K562 (cell line): ENCODE results near the gene TBATA. TPM values are rescaled to one million over a fixed set of nuclear protein-coding genes. Genes with fewer than 3 reads are reported as not detected.

Source experiments
- ATAC-seq: fragments of 200-7000 bp; cut with Tn5 transposase; 3 replicates; pipeline ENCODE4 v1.9.1; 2020; ENCODE audit warnings: moderate library complexity
- BruUV-seq: library from RNA; stranded (reverse); fragments of 400-500 nt; replicated peaks from 2 replicates; lab custom pipeline; 2021; lab: Mats Ljungman, UMichigan
- CTCF ChIA-PET: fragments of 300-600 bp; formaldehyde crosslinking; extraction: SDS; loops from one replicate; lab custom pipeline; 2021; ENCODE audit warnings: low intra/inter-chr PET ratio; lab: Yijun Ruan, JAX
- POLR2A ChIA-PET: fragments of 300-600, 350-650 bp; sonication (Branson Sonifier 250); formaldehyde crosslinking; extraction: SDS; loops from one replicate; lab custom pipeline; 2021; ENCODE audit warnings: antibody characterized with exemption, inconsistent platforms; lab: Yijun Ruan, JAX
- DNase-seq, 4 experiments: peaks; one replicate each; pipeline versions ENCODE4 v3.0.0 to v3.0.0-alpha.2; 2011 to 2018; ENCODE audit warnings: low spot score in 3 of 4, mixed read lengths in 3 of 4; ENCODE audit errors: extremely low read depth in 1 of 4
- FAIRE-seq: peaks from 2 replicates; lab custom pipeline; 2011; peaks lifted over from hg19 to GRCh38; lab: Jason Lieb, UNC
- H2AFZ ChIP-seq: 2 replicates; pipeline ENCODE4 v1.6.0; 2011; ENCODE audit warnings: low read depth, low read length, control low read depth, inconsistent platforms
- H3K27ac ChIP-seq: fragments of 200-600 bp; 3 replicates; pipeline ENCODE4 v1.8.0; 2011; ENCODE audit warnings: low read depth, mild to moderate bottlenecking, control low read depth, inconsistent platforms, low read length, moderate library complexity, mixed read lengths; ENCODE audit errors: extremely low read depth
- H3K27me3 ChIP-seq, 2 experiments: fragments of 300-600 bp in 1 of 2; 2 replicates in 1 of 2; 3 replicates in 1 of 2; pipeline versions ENCODE4 v1.6.0 to v1.8.0; 2011; ENCODE audit warnings: inconsistent platforms in 2 of 2, low read length in 2 of 2, mild to moderate bottlenecking in 1 of 2, mixed read lengths in 1 of 2, moderate library complexity in 1 of 2; ENCODE audit not compliant: control insufficient read depth in 2 of 2, insufficient read depth in 2 of 2
- H3K36me3 ChIP-seq: fragments of 300-600 bp; 3 replicates; pipeline ENCODE4 v1.8.0; 2011; ENCODE audit warnings: mild to moderate bottlenecking, low read length, inconsistent platforms; ENCODE audit not compliant: control insufficient read depth, insufficient read depth
- H3K4me1 ChIP-seq, 2 experiments: fragments of 200-600 bp in 1 of 2; replicated peaks in 1 of 2; 2 replicates in 1 of 2; 3 replicates in 1 of 2; pipeline versions ENCODE4 v1.5.1 to v1.8.0; 2011; ENCODE audit warnings: inconsistent platforms in 2 of 2, low read length in 2 of 2, mild to moderate bottlenecking in 1 of 2, mixed read lengths in 1 of 2, moderate library complexity in 1 of 2; ENCODE audit not compliant: control insufficient read depth in 2 of 2, insufficient read depth in 2 of 2
- H3K4me2 ChIP-seq: 2 replicates; pipeline ENCODE4 v1.6.1; 2011; ENCODE audit warnings: low read length, control low read depth, inconsistent platforms, mixed read lengths; ENCODE audit not compliant: insufficient read depth
- H3K4me3 ChIP-seq: fragments of 200-600 bp; sonication (generic), shearing (Covaris generic); 2 replicates; pipeline ENCODE4 v1.5.1; 2016; ENCODE audit warnings: control low read depth, inconsistent platforms
- H3K79me2 ChIP-seq: fragments of 200-600 bp; 3 replicates; pipeline ENCODE4 v1.8.0; 2011; ENCODE audit warnings: low read length, inconsistent platforms; ENCODE audit not compliant: control insufficient read depth, insufficient read depth
- H3K9ac ChIP-seq, 2 experiments: 2 replicates each; pipeline versions ENCODE4 v1.6.0 to v1.6.1; 2011; ENCODE audit warnings: low read depth in 2 of 2, low read length in 2 of 2, control low read depth in 1 of 2, inconsistent platforms in 1 of 2, mild to moderate bottlenecking in 1 of 2, mixed read lengths in 1 of 2; ENCODE audit not compliant: insufficient read depth in 1 of 2
- H3K9me1 ChIP-seq: one replicate; pipeline ENCODE4 v1.6.0; 2011; ENCODE audit warnings: inconsistent platforms, mild to moderate bottlenecking, low read length, moderate library complexity; ENCODE audit not compliant: control insufficient read depth, insufficient read depth
- H3K9me3 ChIP-seq: replicated peaks from 2 replicates; pipeline ENCODE4 v1.5.1; 2011; ENCODE audit warnings: low read depth, low read length, inconsistent platforms; ENCODE audit not compliant: control insufficient read depth, insufficient read depth
- H4K20me1 ChIP-seq: replicated peaks from 2 replicates; pipeline ENCODE4 v1.6.1; 2011; ENCODE audit warnings: low read length, inconsistent platforms, mixed read lengths; ENCODE audit not compliant: control insufficient read depth, insufficient read depth
- BRD4 ChIP-seq: fragments of 200-600 bp; sonication (generic); IDR thresholded peaks from 2 replicates; pipeline ENCODE4 v1.6.1; 2017; ENCODE audit warnings: inconsistent platforms
- CXXC5 ChIP-seq: fragments of 250-450 bp; sonication (Bioruptor Pico); IDR thresholded peaks from 2 replicates; pipeline ENCODE4 v1.8.0; 2022; ENCODE audit warnings: inconsistent platforms, mild to moderate bottlenecking, moderate library complexity
- DMBX1 ChIP-seq: fragments of 250-450 bp; sonication (Bioruptor Pico); IDR thresholded peaks from 2 replicates; pipeline ENCODE4 v1.8.0; 2022; ENCODE audit warnings: inconsistent platforms, mild to moderate bottlenecking, moderate library complexity, borderline replicate concordance
- ELF1 ChIP-seq: fragments of 200-800 bp; sonication (Bioruptor generic); IDR thresholded peaks from 2 replicates; pipeline ENCODE4 v1.6.1; 2016; ENCODE audit warnings: missing genetic modification characterization, missing compliant biosample characterization
- GTF3C2 ChIP-seq: IDR thresholded peaks from 3 replicates; pipeline ENCODE4 v1.6.1; 2011; ENCODE audit warnings: borderline replicate concordance, mild to moderate bottlenecking, moderate library complexity; ENCODE audit not compliant: insufficient read length; ENCODE audit errors: extremely low read depth
- HMGN3 ChIP-seq: IDR thresholded peaks from 2 replicates; pipeline ENCODE4 v1.6.1; 2011; ENCODE audit warnings: borderline replicate concordance, low read depth, mild to moderate bottlenecking, mixed read lengths, low read length; ENCODE audit not compliant: insufficient read length; ENCODE audit errors: extremely low read depth
- ID3 ChIP-seq, 2 experiments: fragments of 250-450 bp in 1 of 2; fragments of 450-650 bp in 1 of 2; sonication (Bioruptor Pico) in 1 of 2; IDR thresholded peaks; 2 replicates each; pipeline versions ENCODE4 v1.6.1 to v1.8.0; 2016 to 2021; ENCODE audit warnings: mild to moderate bottlenecking in 2 of 2, moderate library complexity in 2 of 2, missing compliant biosample characterization in 1 of 2, missing genetic modification characterization in 1 of 2
- JUND ChIP-seq, 2 experiments: IDR thresholded peaks; 2 replicates in 1 of 2; 3 replicates in 1 of 2; pipeline ENCODE4 v1.6.1; 2011; ENCODE audit warnings: borderline replicate concordance in 2 of 2, low read depth in 2 of 2, low read length in 2 of 2, improper control_type of control experiment in 1 of 2, missing biosample characterization in 1 of 2, missing genetic modification characterization in 1 of 2, missing genetic modification reagents in 1 of 2
- L3MBTL2 ChIP-seq: fragments of 450-650 bp; IDR thresholded peaks from 2 replicates; pipeline ENCODE4 v1.6.1; 2016; ENCODE audit warnings: mild to moderate bottlenecking, moderate library complexity
- NFRKB ChIP-seq: fragments of 450-650 bp; IDR thresholded peaks from 2 replicates; pipeline ENCODE4 v1.6.1; 2016; ENCODE audit warnings: low read depth
- PURB ChIP-seq: sonication (generic); formaldehyde crosslinking; IDR thresholded peaks from 2 replicates; pipeline ENCODE4 v1.9.0; 2021; ENCODE audit warnings: low read depth, mild to moderate bottlenecking, missing genetic modification reagents
- SMAD4 ChIP-seq: fragments of 250-450 bp; sonication (Bioruptor Pico); conservative IDR thresholded peaks from 2 replicates; pipeline ENCODE4 v1.8.0; 2021; ENCODE audit warnings: inconsistent platforms, mild to moderate bottlenecking, moderate library complexity
- SPI1 ChIP-seq: IDR thresholded peaks from 2 replicates; pipeline ENCODE4 v1.6.1; 2011; ENCODE audit warnings: low read depth, low read length, control low read depth, borderline replicate concordance
- ZBTB34 ChIP-seq: fragments of 250-450 bp; sonication (Bioruptor Pico); IDR thresholded peaks from 2 replicates; pipeline ENCODE4 v1.8.0; 2021; ENCODE audit warnings: mild to moderate bottlenecking, moderate library complexity
- ZNF311 ChIP-seq: fragments of 250-450 bp; sonication (Bioruptor Pico); IDR thresholded peaks from 2 replicates; pipeline ENCODE4 v1.4.0; 2020; ENCODE audit warnings: mild to moderate bottlenecking, moderate library complexity
- WGBS: fragments of 100-300 bp; shearing (Covaris generic); methylation state at CpG from one replicate; pipeline ENCODE4 v1.1.6; 2016; ENCODE audit warnings: low coverage, mixed read lengths; ENCODE audit not compliant: insufficient coverage; ENCODE audit errors: missing lambda C conversion rate; 5-methylcytosine and 5-hydroxymethylcytosine counted together
- in situ Hi-C: fragments of 300-500 bp; cut with MboI; formaldehyde crosslinking; loops from 4 replicates; pipeline ENCODE4 v1.15.0; 2018; ENCODE audit warnings: inconsistent platforms, mixed read lengths
- intact Hi-C: fragments of 100-400 bp; cut with micrococcal nuclease; formaldehyde crosslinking; loops from 2 replicates; pipeline ENCODE4 v1.14.2; 2022
- polyA plus RNA-seq, 8 experiments: library from polyadenylated mRNA; depleted of rRNA in 4 of 8; stranded (reverse) in 5 of 8; unstranded in 3 of 8; fragments of >200 nt; fragmentation: Nextera tagmentation in 2 of 8; fragmentation: Illumina TruSeq in 1 of 8; extraction: Ambion mirVana in 2 of 8; extraction: Trizol in 1 of 8; gene quantifications; 2 replicates each; pipeline versions ENCODE4 v1.2.1 to v1.2.3, GENCODE V29; 2011 to 2014; ENCODE audit warnings: inconsistent platforms in 1 of 8, missing spikeins in 1 of 8
- total RNA-seq, 7 experiments: library from RNA; depleted of rRNA in 6 of 7; stranded (reverse); fragments of >200 nt in 6 of 7; fragmentation: Illumina TruSeq in 2 of 7; extraction: Trizol in 2 of 7; gene quantifications; 2 replicates each; pipeline versions ENCODE4 v1.2.1 to v1.2.3, GENCODE V29; 2011 to 2021; ENCODE audit warnings: low replicate concordance in 1 of 7

Gene TBATA
- total and polyA plus RNA-seq, 9 of the 15 experiments (the other 6 are each of a cell fraction or from before 2014, with no cell fraction given), result not detected

- ChIA-PET CTCF (no interaction called here), POLR2A (interaction anchor here (0.6 to 1.1 kb wide), 2 partner anchors 8 to 11 kb away, joined by 3 read pairs; no protein-coding TSS in a partner anchor)
- Histone ChIP-seq H3K9me3 (no peaks in the 10 kb centered on the region), H3K4me2 (peak overlapping the region; percentile 24; the same call in 1 of the 2 replicates), H2AFZ (peak overlapping the region; percentile 35; the same call in 1 of the 2 replicates), H3K36me3 (peaks cover 82% of the 10 kb centered on the region), H3K79me2 (peaks cover 41% of the 10 kb centered on the region), H4K20me1 (no peaks in the 10 kb centered on the region), H3K9ac (peak overlapping the region; percentile 60 to 79), H3K27ac (peak overlapping the region; percentile 54), H3K4me1 (peaks cover 46 to 57% of the 10 kb centered on the region in 2 experiments), H3K9me1 (no peaks in the 10 kb centered on the region), H3K4me3 (0 out of 2 replicates have a peak overlapping the region, but pooled peaks have one; percentile 5), H3K27me3 (no peaks in the 10 kb centered on the region)
- intact Hi-C loops (no loop called here), in situ Hi-C loops (loop anchor here (5.0 kb wide), 1 partner anchor 122 kb away; no protein-coding TSS in a partner anchor)
- peak in 1 of 4 experiments; percentile 42 for DNase-seq
- peak; percentile 26 for FAIRE-seq
- BruUV-seq, result no TSS peak
- 19% methylated on average over 6 of the region's 6 CpGs for WGBS
- no peak; the same call in 2 of the 3 replicates for ATAC-seq
- TF ChIP-seq ID3 (CRISPR knock-in tag; IDR thresholded peaks at IDR 0.05) (no peak), ID3 (tag; IDR thresholded peaks at IDR 0.05) (peak; percentile 12; the same call in 1 of the 2 replicates), ELF1 (no peak), GTF3C2 (no peak), HMGN3 (no peak), JUND (IDR thresholded peaks at IDR 0.05; ENCODE audit: borderline replicate concordance, low read depth, low read length) (no peak), JUND (tag; IDR thresholded peaks at IDR 0.05; ENCODE audit: borderline replicate concordance, low read depth, low read length) (peak; percentile 4; the same call in 1 of the 3 replicates), ZBTB34 (CRISPR knock-in tag) (no peak), CXXC5 (CRISPR knock-in tag) (peak; percentile 49; the same call in 1 of the 2 replicates), DMBX1 (CRISPR knock-in tag) (peak; percentile 77; the same call in 1 of the 2 replicates), L3MBTL2 (0 out of 2 replicates have a peak, but pooled peaks have one; percentile 31), ZNF311 (CRISPR knock-in tag) (0 out of 2 replicates have a peak, but pooled peaks have one; percentile 20), SMAD4 (CRISPR knock-in tag) (peak; percentile 50), PURB (CRISPR knock-in tag) (no peak), BRD4 (0 out of 2 replicates have a peak, but pooled peaks have one; percentile 51), SPI1 (peak; percentile 58; the same call in 1 of the 2 replicates), NFRKB (0 out of 2 replicates have a peak, but pooled peaks have one; percentile 45)
Observed at GRCh38 chr10:70744617-70745143, 40.5 kb downstream of the TBATA start.
